Keratinocyte (primary cell): ENCODE data around the gene C11orf68. TPM values are rescaled to one million over a fixed set of nuclear protein-coding genes. Genes with fewer than 3 reads are reported as not detected.

ENCODE experiments used
- DNase-seq: peaks from one replicate; pipeline ENCODE4 v3.0.0-alpha.2; 2011; ENCODE audit warnings: low read depth, missing footprints, low spot score
- FAIRE-seq: peaks from 2 replicates; lab custom pipeline; 2011; peaks lifted over from hg19 to GRCh38; lab: Jason Lieb, UNC
- H2AFZ ChIP-seq: 2 replicates; pipeline ENCODE4 v1.6.0; 2012; ENCODE audit warnings: low read length, control low read depth, inconsistent platforms; ENCODE audit not compliant: control insufficient read depth
- H3K27ac ChIP-seq: 2 replicates; pipeline ENCODE4 v1.5.1; 2011; ENCODE audit warnings: low read length; ENCODE audit not compliant: control insufficient read depth, insufficient read depth
- H3K27me3 ChIP-seq: 3 replicates; pipeline ENCODE4 v1.6.0; 2011; ENCODE audit warnings: low read length; ENCODE audit not compliant: control insufficient read depth, insufficient read depth; ENCODE audit errors: extremely low read depth
- H3K36me3 ChIP-seq, 2 experiments: 2 replicates in 1 of 2; 3 replicates in 1 of 2; pipeline ENCODE4 v1.5.1; 2011; ENCODE audit warnings: low read length in 2 of 2, mild to moderate bottlenecking in 1 of 2; ENCODE audit not compliant: control insufficient read depth in 2 of 2, insufficient read depth in 2 of 2; ENCODE audit errors: extremely low read depth in 1 of 2
- H3K4me1 ChIP-seq: 3 replicates; pipeline ENCODE4 v1.5.1; 2011; ENCODE audit warnings: low read length; ENCODE audit not compliant: control insufficient read depth, insufficient read depth; ENCODE audit errors: extremely low read depth
- H3K4me2 ChIP-seq: 3 replicates; pipeline ENCODE4 v1.6.0; 2011; ENCODE audit warnings: low read depth, low read length; ENCODE audit not compliant: control insufficient read depth, insufficient read depth; ENCODE audit errors: extremely low read depth
- H3K4me3 ChIP-seq, 3 experiments: fragments of 200-600 bp in 1 of 3; sonication (generic) in 1 of 3; 2 replicates in 2 of 3; 3 replicates in 1 of 3; pipeline ENCODE4 v1.5.1; 2011 to 2016; ENCODE audit warnings: low read length in 3 of 3, mild to moderate bottlenecking in 3 of 3, control low read depth in 2 of 3, inconsistent platforms in 1 of 3, low read depth in 1 of 3, mixed read lengths in 1 of 3, mixed run types in 1 of 3, moderate library complexity in 1 of 3; ENCODE audit not compliant: control insufficient read depth in 2 of 3, insufficient read depth in 2 of 3; ENCODE audit errors: extremely low read depth in 1 of 3
- H3K79me2 ChIP-seq: 2 replicates; pipeline ENCODE4 v1.6.0; 2012; ENCODE audit warnings: low read length; ENCODE audit not compliant: control insufficient read depth, insufficient read depth
- H3K9ac ChIP-seq: 3 replicates; pipeline ENCODE4 v1.6.0; 2011; ENCODE audit warnings: low read length; ENCODE audit not compliant: control insufficient read depth, insufficient read depth; ENCODE audit errors: extremely low read depth
- H3K9me1 ChIP-seq: 3 replicates; pipeline ENCODE4 v1.6.0; 2011; ENCODE audit warnings: low read length; ENCODE audit not compliant: control insufficient read depth, insufficient read depth; ENCODE audit errors: extremely low read depth
- H3K9me3 ChIP-seq: 2 replicates; pipeline ENCODE4 v1.5.1; 2012; ENCODE audit warnings: low read depth, low read length; ENCODE audit not compliant: control insufficient read depth
- H4K20me1 ChIP-seq: 3 replicates; pipeline ENCODE4 v1.6.0; 2011; ENCODE audit warnings: low read length; ENCODE audit not compliant: control insufficient read depth, insufficient read depth; ENCODE audit errors: extremely low read depth
- CTCF ChIP-seq, 3 experiments: IDR thresholded peaks in 1 of 3; conservative IDR thresholded peaks in 1 of 3; optimal IDR thresholded peaks in 1 of 3; 2 replicates in 2 of 3; 3 replicates in 1 of 3; pipeline versions ENCODE3 to v1.5.1; 2011; ENCODE audit warnings: low read length in 3 of 3, mild to moderate bottlenecking in 3 of 3, moderate library complexity in 2 of 3, control low read depth in 1 of 3, inconsistent platforms in 1 of 3; ENCODE audit not compliant: insufficient read depth in 2 of 3; ENCODE audit errors: extremely low read depth in 1 of 3
- EZH2 ChIP-seq: IDR thresholded peaks from one replicate; pipeline ENCODE4 v1.6.1; 2012; ENCODE audit warnings: inconsistent platforms, mild to moderate bottlenecking, low read length, moderate library complexity
- dilution Hi-C: fragments of 300-500 bp; cut with MboI; formaldehyde crosslinking; loops from one replicate; pipeline ENCODE4 v1.7.0; 2020; ENCODE audit warnings: low sequenced_read_pairs; ENCODE audit not compliant: extremely low pct_ligation_motif_present
- polyA plus RNA-seq, 5 experiments: library from polyadenylated mRNA; depleted of rRNA in 3 of 5; stranded (reverse) in 3 of 5; stranded (forward) in 1 of 5; unstranded in 1 of 5; fragments of >200 nt; gene quantifications; 1 replicate in 1 of 5; 2 replicates in 3 of 5; 3 replicates in 1 of 5; pipeline versions ENCODE4 v1.2.1 to v1.2.3, GENCODE V29; 2011 to 2012; ENCODE audit warnings: missing spikeins in 2 of 5, low read depth in 1 of 5, low replicate concordance in 1 of 5

C11orf68 gene
- polyA plus RNA-seq, 1 donor (not counting 4 experiments of a cell fraction or from before 2014, with no cell fraction given), result 18.4 TPM

GRCh38 chr11:65868907-65869306 is 50.0 kb downstream of the C11orf68 start:
- H4K20me1 ChIP-seq, result no peaks in the 10 kb centered on the region
- no peaks in the 10 kb centered on the region for H3K79me2 ChIP-seq
- no peaks in the 10 kb centered on the region for H3K4me1 ChIP-seq
- no peak overlapping the region for H3K4me3 ChIP-seq
- no peak overlapping the region for H2AFZ ChIP-seq
- TF ChIP-seq CTCF (optimal IDR thresholded peaks at IDR 0.05 in 1 of 3, IDR thresholded peaks at IDR 0.05 in 1 of 3, conservative IDR thresholded peaks at IDR 0.05 in 1 of 3; ENCODE audit: extremely low read depth in 1 of 3, insufficient read depth in 2 of 3, low read length in 3 of 3) (no peak), EZH2 (no peak)
- no peaks in the 10 kb centered on the region for H3K9me3 ChIP-seq
- H3K4me2 ChIP-seq, result no peak overlapping the region
- no peak overlapping the region for H3K27ac ChIP-seq
- no peaks in the 10 kb centered on the region for H3K27me3 ChIP-seq
- no peaks in the 10 kb centered on the region for H3K9me1 ChIP-seq
- no peak overlapping the region for H3K9ac ChIP-seq
- FAIRE-seq (no peak), DNase-seq (no peak)
- dilution Hi-C loops, result no loop called here
- peaks cover 19 to 28% of the 10 kb centered on the region in 2 experiments for H3K36me3 ChIP-seq

DNA sequence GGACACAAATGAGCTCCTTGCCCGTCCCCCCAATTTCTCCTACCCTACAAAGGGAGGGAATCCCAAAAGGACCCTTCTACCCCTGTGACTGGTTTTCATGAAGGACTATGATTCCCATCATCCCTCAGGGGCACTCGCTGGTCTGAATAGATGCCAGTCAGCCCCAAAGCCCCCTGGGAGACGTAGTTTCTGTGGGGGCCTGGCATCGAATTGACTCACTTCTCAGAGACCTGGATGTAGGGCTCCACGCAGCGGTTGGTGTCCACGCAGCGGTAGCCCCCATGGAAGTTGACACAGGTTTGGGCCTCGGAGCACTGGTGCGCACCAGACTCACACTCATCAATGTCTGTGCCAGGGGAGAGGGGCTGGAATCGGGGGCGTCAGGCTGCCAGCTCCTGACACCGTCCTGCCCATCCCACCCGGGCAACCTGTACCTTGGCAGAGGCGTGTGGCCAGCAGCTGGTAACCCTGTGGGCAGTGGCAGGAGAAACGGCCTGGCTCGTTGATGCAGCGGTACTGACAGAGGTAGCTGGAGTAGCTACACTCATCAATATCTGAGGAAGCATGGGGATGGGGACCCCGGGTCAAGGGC is 50.7 kb downstream of the C11orf68 start:
- dilution Hi-C loops, result no loop called here
- no peak for FAIRE-seq
- Histone ChIP-seq H3K9me3 (no peaks in the 10 kb centered on the region), H3K36me3 (peaks cover 27 to 34% of the 10 kb centered on the region in 2 experiments), H3K27me3 (no peaks in the 10 kb centered on the region), H3K9ac (no peak overlapping the region), H3K79me2 (peaks cover 4% of the 10 kb centered on the region), H3K27ac (no peak overlapping the region), H3K4me3 (no peak overlapping the region), H4K20me1 (no peaks in the 10 kb centered on the region), H3K9me1 (no peaks in the 10 kb centered on the region), H3K4me1 (no peaks in the 10 kb centered on the region), H2AFZ (no peak overlapping the region), H3K4me2 (no peak overlapping the region)
- DNase-seq, result no peak
- TF ChIP-seq CTCF (optimal IDR thresholded peaks at IDR 0.05 in 1 of 3, IDR thresholded peaks at IDR 0.05 in 1 of 3, conservative IDR thresholded peaks at IDR 0.05 in 1 of 3; ENCODE audit: extremely low read depth in 1 of 3, insufficient read depth in 2 of 3, low read length in 3 of 3), result no peak
- TF ChIP-seq EZH2, result no peak
